ENCODE measurements around the gene TM4SF20. TPM values are rescaled to one million over a fixed set of nuclear protein-coding genes. Genes with fewer than 3 reads are reported as not detected.
"Not testable (repeated sequence)": the region's sequence is repeated elsewhere in the genome, so short reads cannot be mapped to it uniquely, and the experiment has no call there.

TM4SF20 gene
- total RNA-seq, 2 experiments from 2014 or later, result not detected

DNA sequence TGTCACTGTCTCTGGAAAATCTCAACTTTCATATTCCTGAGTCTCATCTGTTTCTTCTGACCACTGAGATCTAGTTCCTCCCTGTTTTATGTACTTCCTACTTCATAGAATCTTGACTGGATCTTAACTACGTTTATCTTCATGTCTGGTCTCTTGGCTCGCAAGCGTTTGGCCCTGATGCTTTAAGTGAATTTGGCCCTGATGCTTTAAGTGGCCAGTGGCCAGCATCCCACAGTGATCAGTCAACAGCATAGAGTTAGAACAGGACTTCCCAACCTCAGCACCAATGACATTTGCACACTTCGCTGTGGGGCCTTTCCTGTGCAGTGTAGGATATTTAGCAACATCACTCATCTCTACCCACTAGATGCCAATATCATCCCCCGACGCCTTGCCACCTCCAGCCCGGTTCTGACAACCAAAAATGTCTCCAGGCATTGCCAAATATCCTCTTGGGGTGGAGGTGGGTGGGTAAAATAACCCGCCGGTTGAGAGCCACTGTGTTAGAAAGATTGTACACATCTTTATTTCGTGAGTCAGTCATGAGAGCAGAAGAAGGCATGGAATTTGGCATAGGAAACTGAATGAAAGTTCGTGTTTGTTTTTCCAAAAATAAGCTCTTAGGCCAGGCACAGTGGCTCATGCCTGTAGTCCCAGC lies 12.2 kb downstream of the TM4SF20 start:
- Histone ChIP-seq H4K20me1 (ENCODE audit: insufficient read depth, low read length) (no peaks in the 10 kb centered on the region), H3K36me3 (ENCODE audit: insufficient read depth, low read length) (no peaks in the 10 kb centered on the region), H3K4me1 (ENCODE audit: insufficient read depth, low read length, poor library complexity, severe bottlenecking) (no peaks in the 10 kb centered on the region), H3K9me2 (ENCODE audit: insufficient read depth, low read length) (no peaks in the 10 kb centered on the region), H3K79me2 (ENCODE audit: insufficient read depth, low read depth, low read length) (no peaks in the 10 kb centered on the region), H3K4me2 (ENCODE audit: low read length) (no peak overlapping the region), H2AFZ (ENCODE audit: low read length) (no peak overlapping the region), H3K27ac (ENCODE audit: low read depth, low read length, poor library complexity, severe bottlenecking) (no peak overlapping the region), H3K4me3 (ENCODE audit: low read depth, low read length, poor library complexity, severe bottlenecking) (no peak overlapping the region), H3K9me3 (ENCODE audit: low read length) (no peaks in the 10 kb centered on the region)
- CTCF ChIA-PET (ENCODE audit: unreplicated experiment), result no interaction called here
- TF ChIP-seq, protein P1, sequence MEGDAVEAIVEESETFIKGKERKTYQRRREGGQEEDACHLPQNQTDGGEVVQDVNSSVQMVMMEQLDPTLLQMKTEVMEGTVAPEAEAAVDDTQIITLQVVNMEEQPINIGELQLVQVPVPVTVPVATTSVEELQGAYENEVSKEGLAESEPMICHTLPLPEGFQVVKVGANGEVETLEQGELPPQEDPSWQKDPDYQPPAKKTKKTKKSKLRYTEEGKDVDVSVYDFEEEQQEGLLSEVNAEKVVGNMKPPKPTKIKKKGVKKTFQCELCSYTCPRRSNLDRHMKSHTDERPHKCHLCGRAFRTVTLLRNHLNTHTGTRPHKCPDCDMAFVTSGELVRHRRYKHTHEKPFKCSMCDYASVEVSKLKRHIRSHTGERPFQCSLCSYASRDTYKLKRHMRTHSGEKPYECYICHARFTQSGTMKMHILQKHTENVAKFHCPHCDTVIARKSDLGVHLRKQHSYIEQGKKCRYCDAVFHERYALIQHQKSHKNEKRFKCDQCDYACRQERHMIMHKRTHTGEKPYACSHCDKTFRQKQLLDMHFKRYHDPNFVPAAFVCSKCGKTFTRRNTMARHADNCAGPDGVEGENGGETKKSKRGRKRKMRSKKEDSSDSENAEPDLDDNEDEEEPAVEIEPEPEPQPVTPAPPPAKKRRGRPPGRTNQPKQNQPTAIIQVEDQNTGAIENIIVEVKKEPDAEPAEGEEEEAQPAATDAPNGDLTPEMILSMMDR (conservative IDR thresholded peaks at IDR 0.05; ENCODE audit: low read length), result no peak
- no peak for TF ChIP-seq EZH2phosphoT487 (IDR thresholded peaks at IDR 0.05; ENCODE audit: borderline replicate concordance, low read depth, low read length)
- DNase-seq (ENCODE audit: low spot score), result no peak
- BruUV-seq (replicated peaks), result no TSS peak
- POLR2A ChIA-PET, result no interaction called here
- intact Hi-C loops (cut with micrococcal nuclease; ENCODE audit: unreplicated experiment), result no loop called here

DNA sequence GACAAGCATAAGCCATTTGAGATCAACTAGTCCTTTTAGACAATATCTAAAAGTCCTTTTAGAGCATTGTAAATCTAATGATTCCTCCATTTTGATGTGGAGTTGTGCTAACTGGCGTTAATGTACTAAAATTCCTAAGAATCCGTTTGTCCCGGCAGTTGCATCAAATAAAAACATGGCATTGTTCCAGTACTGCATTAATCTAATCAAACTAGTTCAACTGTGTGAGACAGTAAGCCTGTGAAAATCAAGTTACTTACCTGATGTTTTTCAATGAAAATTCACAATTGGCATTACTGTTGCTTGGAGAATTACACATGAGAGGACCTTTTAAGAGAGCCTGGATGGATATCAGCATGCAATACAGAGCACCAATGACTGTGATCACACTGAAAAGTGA lies 13.3 kb downstream of the TM4SF20 start:
- CTCF ChIA-PET (ENCODE audit: unreplicated experiment), result no interaction called here
- H3K4me1 ChIP-seq (ENCODE audit: insufficient read depth, low read length, poor library complexity, severe bottlenecking), result no peaks in the 10 kb centered on the region
- H4K20me1 ChIP-seq (ENCODE audit: insufficient read depth, low read length), result no peaks in the 10 kb centered on the region
- H3K9me3 ChIP-seq (ENCODE audit: low read length), result no peaks in the 10 kb centered on the region
- H3K9me2 ChIP-seq (ENCODE audit: insufficient read depth, low read length), result no peaks in the 10 kb centered on the region
- H3K36me3 ChIP-seq (ENCODE audit: insufficient read depth, low read length), result no peaks in the 10 kb centered on the region
- H3K27ac ChIP-seq (ENCODE audit: low read depth, low read length, poor library complexity, severe bottlenecking), result no peak overlapping the region
- no TSS peak for BruUV-seq (replicated peaks)
- POLR2A ChIA-PET, result no interaction called here
- intact Hi-C loops (cut with micrococcal nuclease; ENCODE audit: unreplicated experiment), result no loop called here
- H2AFZ ChIP-seq (ENCODE audit: low read length), result no peak overlapping the region
- no peak overlapping the region for H3K4me2 ChIP-seq (ENCODE audit: low read length)
- H3K4me3 ChIP-seq (ENCODE audit: low read depth, low read length, poor library complexity, severe bottlenecking), result no peak overlapping the region
- no peaks in the 10 kb centered on the region for H3K79me2 ChIP-seq (ENCODE audit: insufficient read depth, low read depth, low read length)
- no peak for TF ChIP-seq EZH2phosphoT487 (IDR thresholded peaks at IDR 0.05; ENCODE audit: borderline replicate concordance, low read depth, low read length)
- TF ChIP-seq, protein P1 (conservative IDR thresholded peaks at IDR 0.05; ENCODE audit: low read length), result no peak
- no peak for DNase-seq (ENCODE audit: low spot score)

DNA sequence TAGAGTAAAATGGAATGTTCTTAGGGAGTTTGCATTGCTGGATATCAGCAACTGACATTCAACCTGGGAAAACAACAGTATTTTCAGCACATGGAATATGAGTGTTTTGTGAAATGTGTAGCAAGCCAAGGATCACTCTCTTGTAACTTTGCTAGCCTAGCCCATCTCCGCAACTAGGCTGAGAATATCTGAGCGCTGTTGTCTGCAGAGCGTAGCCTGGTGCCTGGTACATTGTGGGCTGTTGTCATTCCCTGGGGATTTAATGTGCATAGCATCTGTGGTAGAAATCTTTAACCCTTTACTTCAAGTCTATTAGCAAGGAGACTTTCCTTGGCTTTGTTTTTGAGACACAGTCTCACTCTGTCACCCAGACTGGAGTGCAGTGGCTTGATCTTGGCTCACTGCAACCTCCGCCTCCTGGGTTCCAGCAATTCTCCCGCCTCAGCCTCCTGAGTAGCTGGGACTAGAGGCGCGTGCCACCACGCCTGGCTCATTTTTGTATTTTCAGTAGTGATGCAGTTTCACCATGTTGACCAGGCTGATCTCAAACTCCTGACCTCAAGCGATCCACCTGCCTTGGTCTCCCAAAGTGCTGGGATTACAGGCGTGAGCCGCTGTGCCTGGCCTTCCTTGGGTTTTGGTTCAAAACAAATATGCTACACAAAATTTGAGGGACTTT lies 14.4 kb downstream of the TM4SF20 start:
- H3K9me2 ChIP-seq (ENCODE audit: insufficient read depth, low read length); BruUV-seq (replicated peaks); H3K4me2 ChIP-seq (ENCODE audit: low read length); intact Hi-C loops (cut with micrococcal nuclease; ENCODE audit: unreplicated experiment); CTCF ChIA-PET (ENCODE audit: unreplicated experiment); H3K27ac ChIP-seq (ENCODE audit: low read depth, low read length, poor library complexity, severe bottlenecking); H3K36me3 ChIP-seq (ENCODE audit: insufficient read depth, low read length); H2AFZ ChIP-seq (ENCODE audit: low read length); H3K9me3 ChIP-seq (ENCODE audit: low read length); H3K4me1 ChIP-seq (ENCODE audit: insufficient read depth, low read length, poor library complexity, severe bottlenecking); H4K20me1 ChIP-seq (ENCODE audit: insufficient read depth, low read length); H3K4me3 ChIP-seq (ENCODE audit: low read depth, low read length, poor library complexity, severe bottlenecking); H3K79me2 ChIP-seq (ENCODE audit: insufficient read depth, low read depth, low read length); DNase-seq (ENCODE audit: low spot score): not testable (repeated sequence)
- POLR2A ChIA-PET, result interaction anchor here (0.6 kb wide), 1 partner anchor 22 kb away, joined by 4 read pairs; no protein-coding TSS in a partner anchor

Measured in OCI-LY7 (cell line).